ACC112 (cell line): Measurements from ENCODE around the gene SDK2.

Experiments
- H2AFZ ChIP-seq: fragments of 200-600 bp; sonication (generic); one replicate; pipeline ENCODE4 v1.6.0; 2017; ENCODE audit warnings: antibody characterized with exemption, low read length; ENCODE audit not compliant: unreplicated experiment
- H3K27ac ChIP-seq: fragments of 200-600 bp; sonication (generic); 2 replicates; pipeline ENCODE4 v1.5.1; 2014; ENCODE audit warnings: low read depth, mild to moderate bottlenecking, antibody characterized with exemption, low read length, moderate library complexity
- H3K27me3 ChIP-seq: fragments of 200-600 bp; sonication (generic); 2 replicates; pipeline ENCODE4 v1.6.1; 2014; ENCODE audit warnings: mild to moderate bottlenecking, antibody characterized with exemption, low read length, moderate library complexity, mixed read lengths; ENCODE audit not compliant: insufficient read depth
- H3K36me3 ChIP-seq: fragments of 200-600 bp; sonication (generic); 2 replicates; pipeline ENCODE4 v1.6.1; 2016; ENCODE audit warnings: mild to moderate bottlenecking, antibody characterized with exemption, low read length, moderate library complexity, mixed read lengths; ENCODE audit not compliant: insufficient read depth
- H3K4me1 ChIP-seq: fragments of 200-600 bp; sonication (generic); one replicate; pipeline ENCODE4 v1.6.1; 2016; ENCODE audit warnings: low read length, mixed read lengths; ENCODE audit not compliant: insufficient read depth, unreplicated experiment, control insufficient read depth
- H3K4me3 ChIP-seq: fragments of 200-600 bp; sonication (generic); 2 replicates; pipeline ENCODE4 v1.5.1; 2014; ENCODE audit warnings: mild to moderate bottlenecking, low read depth, low read length
- H3K79me2 ChIP-seq: fragments of 200-600 bp; sonication (generic); one replicate; pipeline ENCODE4 v1.6.0; 2016; ENCODE audit warnings: low read length; ENCODE audit not compliant: control insufficient read depth, unreplicated experiment, insufficient read depth

Gene SDK2

DNA sequence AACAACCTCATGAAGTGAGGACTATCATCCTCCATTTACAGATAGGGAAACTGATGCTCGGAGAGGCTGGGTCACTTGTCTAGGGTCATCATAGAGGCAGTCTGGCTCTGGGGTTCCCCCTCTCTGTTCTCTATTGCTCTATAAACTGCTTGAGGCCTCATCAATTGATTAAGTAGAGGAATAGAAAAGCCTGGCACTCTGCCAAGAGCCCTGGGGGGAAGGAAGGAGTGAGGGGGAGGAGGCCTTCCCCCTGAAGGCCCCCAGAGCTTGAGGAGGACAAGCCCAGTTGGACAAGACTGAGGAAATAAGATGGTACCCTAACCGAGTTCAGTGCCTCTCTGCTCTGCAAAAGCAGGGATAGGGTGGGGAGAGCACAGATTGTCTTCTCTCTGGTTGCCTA, 21.0 kb downstream of the SDK2 start:
- Histone ChIP-seq H3K27ac (no peak overlapping the region), H2AFZ (no peak overlapping the region), H3K4me1 (no peaks in the 10 kb centered on the region), H3K79me2 (no peaks in the 10 kb centered on the region), H3K27me3 (no peaks in the 10 kb centered on the region), H3K4me3 (no peak overlapping the region), H3K36me3 (no peaks in the 10 kb centered on the region)

DNA sequence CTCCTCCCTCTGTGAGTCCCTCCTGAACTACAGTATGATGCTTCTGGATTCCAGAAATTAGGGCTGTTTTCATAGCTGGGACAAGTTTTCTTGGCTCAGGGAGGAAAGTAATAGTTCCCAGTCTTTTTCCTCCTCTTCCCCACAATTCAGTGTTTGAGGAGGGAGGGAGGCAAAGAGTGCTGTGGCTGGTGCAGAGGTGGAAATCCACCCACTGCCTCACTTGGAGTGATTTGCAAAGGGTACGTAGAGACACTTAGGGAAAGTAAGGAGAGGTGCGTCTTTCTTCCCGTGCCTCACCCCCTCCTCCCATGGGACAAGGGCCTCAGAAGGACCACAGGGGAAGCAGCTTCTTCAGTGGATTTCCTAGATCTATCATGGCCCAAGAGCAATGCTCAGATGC, 21.9 kb downstream of the SDK2 start:
- Histone ChIP-seq H3K27ac (no peak overlapping the region), H2AFZ (no peak overlapping the region), H3K36me3 (no peaks in the 10 kb centered on the region), H3K4me3 (no peak overlapping the region), H3K4me1 (no peaks in the 10 kb centered on the region), H3K79me2 (no peaks in the 10 kb centered on the region), H3K27me3 (no peaks in the 10 kb centered on the region)

DNA sequence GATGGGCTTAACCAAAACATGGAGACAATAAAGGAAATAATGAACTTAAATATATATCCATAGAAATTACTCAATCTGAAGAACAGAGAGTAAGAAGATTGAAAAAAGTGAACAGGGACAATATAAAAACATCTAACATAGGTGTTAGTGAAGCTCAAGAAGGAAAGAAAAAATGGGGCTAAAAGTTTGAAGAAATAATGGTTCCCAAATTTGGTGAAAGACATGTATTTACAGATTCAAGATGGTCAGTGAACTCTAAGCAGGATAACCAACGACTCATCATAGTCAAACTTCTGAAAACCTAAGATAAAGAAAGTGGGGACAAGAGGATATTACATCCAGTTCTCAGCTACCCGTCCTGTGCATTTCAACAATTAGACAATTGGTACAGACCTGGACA, 22.6 kb downstream of the SDK2 start:
- no peaks in the 10 kb centered on the region for H3K36me3 ChIP-seq
- no peaks in the 10 kb centered on the region for H3K79me2 ChIP-seq
- H3K27ac ChIP-seq, result no peak overlapping the region
- H3K4me3 ChIP-seq, result no peak overlapping the region
- no peaks in the 10 kb centered on the region for H3K27me3 ChIP-seq
- H2AFZ ChIP-seq, result no peak overlapping the region
- H3K4me1 ChIP-seq, result no peaks in the 10 kb centered on the region

DNA sequence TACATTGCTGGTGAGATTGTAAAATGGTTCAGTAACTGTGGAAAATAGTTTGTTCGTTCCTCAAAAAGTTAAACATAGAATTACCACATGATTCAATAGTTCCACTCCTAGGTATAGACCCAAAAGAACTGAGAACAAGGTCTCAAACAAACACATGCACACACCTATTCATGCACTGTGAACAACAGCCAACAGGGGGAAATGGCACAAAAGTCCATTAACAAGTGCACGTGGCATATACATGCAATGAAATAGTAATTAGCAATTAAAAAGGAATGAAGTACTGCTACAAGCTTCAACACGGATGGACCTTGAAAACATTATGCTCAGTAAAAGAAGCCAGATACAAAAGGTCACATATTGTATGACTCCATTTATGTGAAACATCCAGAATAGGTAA, 23.8 kb downstream of the SDK2 start:
- Histone ChIP-seq H3K27me3 (no peaks in the 10 kb centered on the region), H2AFZ (no peak overlapping the region), H3K4me3 (no peak overlapping the region), H3K79me2 (no peaks in the 10 kb centered on the region), H3K27ac (no peak overlapping the region), H3K36me3 (no peaks in the 10 kb centered on the region), H3K4me1 (no peaks in the 10 kb centered on the region)

DNA sequence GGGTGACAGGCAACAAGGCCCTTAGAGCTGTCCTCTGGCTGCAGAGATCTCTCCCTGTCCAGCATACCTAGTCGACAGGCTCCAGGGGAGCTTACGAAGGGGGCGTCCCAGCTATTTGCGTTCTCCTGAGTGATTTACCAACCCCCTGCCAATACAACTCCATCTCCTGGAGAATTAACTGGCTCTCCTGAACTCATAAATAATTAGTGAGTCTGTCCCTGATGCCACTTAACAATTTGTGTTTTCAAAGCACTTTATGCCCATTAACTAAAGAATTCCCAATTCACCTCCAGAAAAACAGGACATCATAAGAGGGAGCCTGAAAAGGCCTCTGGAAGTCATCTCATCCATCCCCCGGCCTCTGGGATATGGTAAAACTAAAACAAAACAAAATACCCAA, 26.7 kb downstream of the SDK2 start:
- no peaks in the 10 kb centered on the region for H3K27me3 ChIP-seq
- H3K79me2 ChIP-seq, result no peaks in the 10 kb centered on the region
- no peak overlapping the region for H3K4me3 ChIP-seq
- H3K4me1 ChIP-seq, result no peaks in the 10 kb centered on the region
- no peak overlapping the region for H2AFZ ChIP-seq
- no peaks in the 10 kb centered on the region for H3K36me3 ChIP-seq
- H3K27ac ChIP-seq, result no peak overlapping the region

DNA sequence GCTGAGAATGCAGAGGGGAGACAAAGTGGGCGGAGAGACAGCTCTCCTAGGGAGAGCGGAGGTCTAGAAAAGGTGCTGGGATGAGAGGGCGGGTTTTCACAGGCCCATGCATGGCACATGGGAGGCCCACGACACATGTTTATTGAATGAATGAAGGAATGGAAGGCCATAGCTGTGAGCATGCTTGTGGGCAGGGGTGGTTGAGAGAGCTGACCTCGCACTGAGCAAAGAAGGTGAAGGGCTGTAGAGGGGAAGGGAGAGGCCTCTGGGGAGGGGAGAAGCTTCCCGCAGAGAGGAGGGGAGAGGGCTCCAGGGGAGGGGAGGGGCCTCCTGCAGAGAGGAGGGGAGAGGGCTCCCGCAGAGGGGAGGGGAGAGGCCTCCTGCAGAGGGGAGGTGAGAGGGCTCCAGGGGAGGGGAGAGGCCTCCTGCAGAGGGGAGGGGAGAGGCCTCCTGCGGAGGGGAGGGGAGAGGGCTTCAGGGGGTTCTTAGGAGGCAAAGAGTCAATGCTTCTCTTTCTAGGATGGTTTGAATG, 27.3 kb downstream of the SDK2 start:
- H3K27ac ChIP-seq, result no peak overlapping the region
- H3K79me2 ChIP-seq, result no peaks in the 10 kb centered on the region

DNA sequence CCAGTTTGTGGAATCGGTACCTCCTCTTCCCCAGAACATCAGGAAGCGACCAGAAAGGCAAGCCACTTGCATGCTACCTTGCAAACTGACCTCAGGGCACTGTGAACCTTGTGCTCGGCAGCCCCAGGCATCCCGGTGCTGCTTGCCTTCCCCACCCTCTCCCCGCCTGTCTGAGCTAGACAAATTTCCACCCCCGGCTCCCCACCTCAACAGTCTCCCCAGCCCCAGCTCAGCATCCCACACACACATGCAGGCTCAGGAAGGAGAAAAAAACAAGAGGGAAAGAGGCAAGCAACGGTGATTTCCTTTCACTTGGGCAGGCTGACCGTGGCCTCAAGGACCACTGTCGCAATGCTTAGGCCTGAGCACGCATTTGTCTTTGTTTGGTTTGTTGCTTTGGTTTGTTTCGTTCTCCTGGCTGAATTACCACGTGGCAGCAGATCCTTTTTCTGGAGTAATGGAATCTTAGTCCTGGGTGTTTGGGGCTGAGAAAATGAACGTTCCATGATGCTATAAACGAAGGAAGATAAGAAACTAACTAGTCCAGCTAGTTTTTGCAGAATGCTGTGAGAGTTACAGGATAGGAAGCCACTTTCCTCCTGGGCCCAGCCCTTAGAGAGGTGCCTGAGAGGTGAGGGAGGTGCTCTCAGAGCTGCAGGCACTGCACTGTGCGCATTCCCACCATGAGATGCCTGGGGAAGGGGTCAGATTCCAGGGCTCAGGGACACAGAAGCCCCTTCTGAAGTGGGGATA, 27.9 kb downstream of the SDK2 start:
- H3K79me2 ChIP-seq, result no peaks in the 10 kb centered on the region
- no peaks in the 10 kb centered on the region for H3K27me3 ChIP-seq
- no peak overlapping the region for H2AFZ ChIP-seq
- no peaks in the 10 kb centered on the region for H3K4me1 ChIP-seq
- H3K4me3 ChIP-seq, result no peak overlapping the region
- H3K27ac ChIP-seq, result no peak overlapping the region
- no peaks in the 10 kb centered on the region for H3K36me3 ChIP-seq

More for the DNA sequence above, 27.3 kb downstream of the SDK2 start:
- H2AFZ ChIP-seq, result no peak overlapping the region
- no peaks in the 10 kb centered on the region for H3K4me1 ChIP-seq
- H3K27me3 ChIP-seq, result no peaks in the 10 kb centered on the region
- no peaks in the 10 kb centered on the region for H3K36me3 ChIP-seq
- H3K4me3 ChIP-seq, result no peak overlapping the region

DNA sequence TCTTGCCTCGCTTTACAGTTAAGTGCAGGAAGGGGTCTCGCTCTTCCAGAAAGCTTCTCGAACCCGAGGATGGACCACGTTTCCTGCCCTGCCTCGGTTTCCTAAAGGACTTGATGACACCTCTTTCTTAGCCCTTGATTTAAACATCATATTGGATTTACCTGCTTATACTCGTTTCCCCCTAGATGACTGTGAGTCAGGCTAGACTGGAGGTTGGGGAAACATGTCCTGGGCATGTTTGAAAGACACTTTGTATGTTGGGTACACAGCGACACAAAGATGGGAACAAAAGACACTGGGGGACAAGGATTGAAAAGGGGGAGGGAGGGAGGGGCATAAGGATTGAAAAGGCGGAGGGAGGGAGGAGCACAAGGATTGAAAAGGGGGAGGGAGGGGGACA, 30.0 kb downstream of the SDK2 start:
- Histone ChIP-seq H3K36me3 (no peaks in the 10 kb centered on the region), H3K4me1 (no peaks in the 10 kb centered on the region), H3K27me3 (no peaks in the 10 kb centered on the region), H3K27ac (no peak overlapping the region), H3K79me2 (no peaks in the 10 kb centered on the region), H2AFZ (no peak overlapping the region), H3K4me3 (no peak overlapping the region)

DNA sequence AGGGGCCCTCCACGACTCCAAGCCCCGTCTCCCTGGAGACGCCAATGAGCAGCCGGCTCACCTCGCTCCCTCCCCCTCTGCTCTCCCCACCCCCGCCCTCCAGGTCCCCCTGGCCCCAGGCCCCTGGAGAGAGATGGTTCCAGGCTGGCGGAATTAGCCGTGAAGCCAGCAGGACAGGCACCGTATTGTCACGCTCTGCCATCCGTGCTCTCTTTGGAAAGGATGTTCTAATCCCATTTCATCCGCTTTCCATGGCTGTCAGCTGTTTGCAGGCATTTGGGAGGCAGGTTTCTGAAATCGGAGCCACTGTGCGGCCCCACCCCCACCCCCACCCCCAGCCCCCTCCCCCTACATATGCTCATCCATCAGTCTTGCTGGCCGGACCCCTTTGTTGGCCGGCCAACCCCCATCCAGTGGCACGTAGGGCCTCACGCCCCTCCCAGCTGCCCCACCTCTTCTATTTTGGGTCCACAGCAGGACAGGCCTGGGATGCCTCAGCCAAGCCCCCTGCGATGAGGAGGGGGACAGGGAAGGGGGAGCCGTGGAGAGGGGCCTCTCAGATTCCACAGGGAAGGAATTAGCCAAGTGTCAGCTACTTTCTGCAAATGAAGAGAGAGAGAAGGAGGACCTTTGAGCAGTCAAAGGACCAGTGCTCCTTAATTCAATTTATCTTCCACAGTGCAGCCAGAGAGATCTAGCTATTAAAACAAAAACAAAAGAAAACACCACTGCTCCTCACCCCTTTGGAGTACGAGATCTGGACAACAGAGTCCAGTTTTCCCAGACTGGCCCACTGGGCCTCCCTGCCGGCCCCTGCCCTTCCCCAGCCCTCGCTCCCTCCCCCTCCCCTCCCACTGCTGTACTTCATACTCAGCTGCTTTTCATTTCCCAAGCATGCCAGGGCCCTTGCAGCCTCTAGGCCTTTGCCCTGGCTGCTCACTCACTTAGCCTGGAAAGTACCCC, 30.7 kb downstream of the SDK2 start:
- no peak overlapping the region for H3K4me3 ChIP-seq
- no peaks in the 10 kb centered on the region for H3K27me3 ChIP-seq
- H3K36me3 ChIP-seq, result no peaks in the 10 kb centered on the region
- no peaks in the 10 kb centered on the region for H3K4me1 ChIP-seq
- no peak overlapping the region for H2AFZ ChIP-seq
- no peak overlapping the region for H3K27ac ChIP-seq
- no peaks in the 10 kb centered on the region for H3K79me2 ChIP-seq

DNA sequence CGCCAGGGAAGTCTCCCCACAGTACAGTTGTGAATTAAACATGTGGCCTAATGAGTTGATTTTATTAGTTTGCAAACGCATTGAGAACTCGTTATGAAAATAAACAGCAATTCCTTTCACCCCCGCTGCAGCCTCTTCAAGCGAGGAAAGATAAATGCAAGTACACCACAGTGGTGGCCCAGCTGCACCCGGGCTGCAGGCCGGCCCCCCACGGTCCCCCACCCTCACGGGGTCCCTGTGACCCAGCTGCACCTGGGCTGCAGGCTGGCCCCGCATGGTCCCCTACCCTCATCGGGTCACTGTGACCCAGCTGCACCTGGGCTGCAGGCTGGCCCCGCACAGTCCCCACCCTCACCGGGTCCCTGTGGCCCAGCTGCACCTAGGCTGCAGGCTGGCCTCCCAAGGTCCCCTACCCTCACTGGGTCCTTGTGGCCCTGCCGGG, 32.2 kb downstream of the SDK2 start:
- Histone ChIP-seq H2AFZ (no peak overlapping the region), H3K79me2 (no peaks in the 10 kb centered on the region), H3K4me1 (no peaks in the 10 kb centered on the region), H3K27ac (no peak overlapping the region), H3K36me3 (no peaks in the 10 kb centered on the region), H3K27me3 (no peaks in the 10 kb centered on the region), H3K4me3 (no peak overlapping the region)
